HEK293 (cell line): ENCODE measurements around the gene IGFBPL1.
A peak's percentile ranks its signal among the peaks of the same experiment; 100 is the strongest.

Experiments
- CTCF ChIA-PET: fragments of 350-600 bp; formaldehyde crosslinking; extraction: SDS; loops from one replicate; lab custom pipeline; 2021; ENCODE audit warnings: antibody characterized with exemption; lab: Yijun Ruan, JAX
- POLR2A ChIA-PET: fragments of 300-600 bp; formaldehyde crosslinking; extraction: SDS; loops from one replicate; lab custom pipeline; 2020; ENCODE audit warnings: antibody characterized with exemption, inconsistent platforms; lab: Yijun Ruan, JAX
- H3K27ac ChIP-seq: fragments of 200-500 bp; sonication (Bioruptor generic); 2 replicates; pipeline ENCODE4 v1.5.1; 2014; ENCODE audit warnings: low read depth, low read length, control low read depth, inconsistent platforms; ENCODE audit errors: extremely low read depth
- H3K36me3 ChIP-seq, 2 experiments: fragments of 200-500 bp in 1 of 2; sonication (Bioruptor generic) in 1 of 2; 1 replicate in 1 of 2; 2 replicates in 1 of 2; pipeline ENCODE4 v1.5.1; 2014 to 2017; ENCODE audit warnings: inconsistent platforms in 2 of 2, low read length in 2 of 2; ENCODE audit not compliant: control insufficient read depth in 2 of 2, insufficient read depth in 1 of 2
- H3K4me1 ChIP-seq: fragments of 200-500 bp; sonication (Bioruptor generic); 2 replicates; pipeline ENCODE4 v1.5.1; 2014; ENCODE audit warnings: mild to moderate bottlenecking, low read length, inconsistent platforms; ENCODE audit not compliant: control insufficient read depth, insufficient read depth
- H3K4me3 ChIP-seq: 2 replicates; pipeline ENCODE4 v1.5.1; 2011; ENCODE audit warnings: low read depth, mild to moderate bottlenecking, control low read depth, low read length, moderate library complexity
- H3K9me3 ChIP-seq: fragments of 200-500 bp; sonication (Bioruptor generic); 2 replicates; pipeline ENCODE4 v1.5.1; 2014; ENCODE audit warnings: low read depth, low read length, inconsistent platforms; ENCODE audit not compliant: control insufficient read depth, insufficient read depth
- EGR2 ChIP-seq: fragments of 450-650 bp; formaldehyde crosslinking; IDR thresholded peaks from 2 replicates; pipeline ENCODE4 v1.5.1; 2016; ENCODE audit warnings: low read depth, missing biosample characterization, missing genetic modification characterization
- GLIS2 ChIP-seq: fragments of 450-650 bp; formaldehyde crosslinking; IDR thresholded peaks from 2 replicates; pipeline ENCODE4 v1.5.1; 2016; ENCODE audit warnings: missing biosample characterization, missing genetic modification characterization
- HOXC10 ChIP-seq: sonication (generic); formaldehyde crosslinking; IDR thresholded peaks from 2 replicates; pipeline ENCODE4 v1.8.1; 2023; ENCODE audit warnings: mild to moderate bottlenecking, missing genetic modification reagents
- INSM2 ChIP-seq: fragments of 450-650 bp; formaldehyde crosslinking; IDR thresholded peaks from 2 replicates; pipeline ENCODE4 v1.5.1; 2016; ENCODE audit warnings: missing biosample characterization, missing genetic modification characterization
- TCF7L2 ChIP-seq: IDR thresholded peaks from 2 replicates; pipeline ENCODE4 v1.6.1; 2011; ENCODE audit warnings: low read depth, mild to moderate bottlenecking, inconsistent platforms, low read length, moderate library complexity, borderline replicate concordance
- ZBTB6 ChIP-seq: fragments of 450-650 bp; formaldehyde crosslinking; IDR thresholded peaks from 2 replicates; pipeline ENCODE4 v1.5.1; 2017; ENCODE audit warnings: missing biosample characterization, missing genetic modification characterization
- ZFHX2 ChIP-seq: fragments of 450-650 bp; formaldehyde crosslinking; conservative IDR thresholded peaks from 2 replicates; pipeline ENCODE4 v1.5.1; 2016; ENCODE audit warnings: missing biosample characterization, missing genetic modification characterization
- ZNF19 ChIP-seq: fragments of 450-650 bp; formaldehyde crosslinking; IDR thresholded peaks from 2 replicates; pipeline ENCODE4; 2016; ENCODE audit warnings: missing biosample characterization, missing genetic modification characterization, low read depth
- ZNF292 ChIP-seq: fragments of 450-650 bp; formaldehyde crosslinking; IDR thresholded peaks from 2 replicates; pipeline ENCODE4 v1.5.1; 2016; ENCODE audit warnings: low read depth, missing biosample characterization, missing genetic modification characterization, borderline replicate concordance
- ZNF404 ChIP-seq: fragments of 450-650 bp; formaldehyde crosslinking; IDR thresholded peaks from 2 replicates; pipeline ENCODE4 v1.5.1; 2017; ENCODE audit warnings: missing biosample characterization, missing genetic modification characterization
- ZSCAN18 ChIP-seq: fragments of 450-650 bp; formaldehyde crosslinking; IDR thresholded peaks from 2 replicates; pipeline ENCODE4 v1.5.1; 2016; ENCODE audit warnings: missing biosample characterization, missing genetic modification characterization
- TF ChIP-seq, protein P1 (sequence below): fragments of 450-650 bp; formaldehyde crosslinking; IDR thresholded peaks from 2 replicates; pipeline ENCODE4 v1.5.1; 2016; ENCODE audit warnings: missing biosample characterization, missing genetic modification characterization
- TF ChIP-seq, protein P2 (sequence below): fragments of 450-650 bp; formaldehyde crosslinking; IDR thresholded peaks from 2 replicates; pipeline ENCODE4 v1.5.1; 2016; ENCODE audit warnings: missing biosample characterization, missing genetic modification characterization

Gene IGFBPL1

DNA sequence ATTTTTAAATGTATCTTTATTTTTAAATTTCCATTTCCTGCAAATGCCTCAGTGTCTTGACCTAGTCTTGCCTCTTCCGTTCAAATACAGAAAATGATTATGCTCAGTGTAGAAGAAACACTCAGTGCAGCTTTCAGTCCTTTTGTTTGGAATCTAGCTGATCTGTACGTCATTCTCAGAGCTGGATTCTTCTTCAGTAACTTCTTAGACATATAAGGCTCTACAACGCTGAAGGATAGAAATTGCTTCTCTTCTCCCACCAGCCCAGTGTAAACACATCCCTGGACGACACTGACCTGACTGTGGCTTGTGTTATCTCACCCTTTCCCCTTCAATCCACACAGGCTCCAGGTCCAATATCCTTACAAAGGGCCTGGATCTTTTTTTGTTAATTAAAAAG lies 34.9 kb downstream of the IGFBPL1 start:
- ChIA-PET POLR2A (no interaction called here), CTCF (interaction anchor here (0.6 to 1.8 kb wide), 7 partner anchors 12 to 107 kb away, joined by 3 to 7 read pairs (median 4); no protein-coding TSS in a partner anchor)
- Histone ChIP-seq H3K36me3 (no peaks in the 10 kb centered on the region), H3K27ac (no peak overlapping the region), H3K9me3 (no peaks in the 10 kb centered on the region), H3K4me1 (no peaks in the 10 kb centered on the region), H3K4me3 (no peak overlapping the region)
- TF ChIP-seq HOXC10 (CRISPR knock-in tag) = no peak

- H3K4me1 ChIP-seq = no peaks in the 10 kb centered on the region
- TF ChIP-seq INSM2 (tag by site-specific recombination) = no peak
- TF ChIP-seq EGR2 (tag by site-specific recombination) = peak; percentile 25; the same call in 1 of the 2 replicates
- TF ChIP-seq ZFHX2 (tag by site-specific recombination) = peak; percentile 56
- no peaks in the 10 kb centered on the region for H3K36me3 ChIP-seq
- H3K27ac ChIP-seq = no peak overlapping the region
- H3K9me3 ChIP-seq = no peaks in the 10 kb centered on the region
- H3K4me3 ChIP-seq = no peak overlapping the region
- ChIA-PET CTCF (interaction anchor here (0.7 to 1.8 kb wide), 5 partner anchors 13 to 108 kb away, joined by 3 to 7 read pairs (median 4); no protein-coding TSS in a partner anchor), POLR2A (no interaction called here)
Measured at GRCh38 chr9:38388283-38389223, 35.7 kb downstream of the IGFBPL1 start.

GRCh38 chr9:38387751-38388150 lies 36.5 kb downstream of the IGFBPL1 start:
- no peaks in the 10 kb centered on the region for H3K4me1 ChIP-seq
- H3K36me3 ChIP-seq = no peaks in the 10 kb centered on the region
- no peak overlapping the region for H3K27ac ChIP-seq
- CTCF ChIA-PET = interaction anchor here (0.6 to 1.8 kb wide), 3 partner anchors 13 to 48 kb away, joined by 3 to 7 read pairs (median 3); no protein-coding TSS in a partner anchor
- POLR2A ChIA-PET = no interaction called here
- no peaks in the 10 kb centered on the region for H3K9me3 ChIP-seq
- H3K4me3 ChIP-seq = no peak overlapping the region
- TF ChIP-seq TCF7L2 = no peak
- no peak for TF ChIP-seq ZNF19
- no peak for TF ChIP-seq ZBTB6 (tag by site-specific recombination)
- TF ChIP-seq, protein P1, sequence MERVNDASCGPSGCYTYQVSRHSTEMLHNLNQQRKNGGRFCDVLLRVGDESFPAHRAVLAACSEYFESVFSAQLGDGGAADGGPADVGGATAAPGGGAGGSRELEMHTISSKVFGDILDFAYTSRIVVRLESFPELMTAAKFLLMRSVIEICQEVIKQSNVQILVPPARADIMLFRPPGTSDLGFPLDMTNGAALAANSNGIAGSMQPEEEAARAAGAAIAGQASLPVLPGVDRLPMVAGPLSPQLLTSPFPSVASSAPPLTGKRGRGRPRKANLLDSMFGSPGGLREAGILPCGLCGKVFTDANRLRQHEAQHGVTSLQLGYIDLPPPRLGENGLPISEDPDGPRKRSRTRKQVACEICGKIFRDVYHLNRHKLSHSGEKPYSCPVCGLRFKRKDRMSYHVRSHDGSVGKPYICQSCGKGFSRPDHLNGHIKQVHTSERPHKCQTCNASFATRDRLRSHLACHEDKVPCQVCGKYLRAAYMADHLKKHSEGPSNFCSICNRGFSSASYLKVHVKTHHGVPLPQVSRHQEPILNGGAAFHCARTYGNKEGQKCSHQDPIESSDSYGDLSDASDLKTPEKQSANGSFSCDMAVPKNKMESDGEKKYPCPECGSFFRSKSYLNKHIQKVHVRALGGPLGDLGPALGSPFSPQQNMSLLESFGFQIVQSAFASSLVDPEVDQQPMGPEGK (tag by site-specific recombination) = no peak
- TF ChIP-seq ZSCAN18 (tag by site-specific recombination) = no peak
- TF ChIP-seq ZNF404 (tag by site-specific recombination) = no peak
- TF ChIP-seq ZNF292 = no peak
- no peak for TF ChIP-seq GLIS2 (tag by site-specific recombination)
- TF ChIP-seq, protein P2, sequence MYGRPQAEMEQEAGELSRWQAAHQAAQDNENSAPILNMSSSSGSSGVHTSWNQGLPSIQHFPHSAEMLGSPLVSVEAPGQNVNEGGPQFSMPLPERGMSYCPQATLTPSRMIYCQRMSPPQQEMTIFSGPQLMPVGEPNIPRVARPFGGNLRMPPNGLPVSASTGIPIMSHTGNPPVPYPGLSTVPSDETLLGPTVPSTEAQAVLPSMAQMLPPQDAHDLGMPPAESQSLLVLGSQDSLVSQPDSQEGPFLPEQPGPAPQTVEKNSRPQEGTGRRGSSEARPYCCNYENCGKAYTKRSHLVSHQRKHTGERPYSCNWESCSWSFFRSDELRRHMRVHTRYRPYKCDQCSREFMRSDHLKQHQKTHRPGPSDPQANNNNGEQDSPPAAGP (tag by site-specific recombination) = no peak
